Peyer's patch (tissue), 4 donors: ENCODE data around the gene SIPA1L3.

ENCODE experiments used
- CTCF ChIP-seq, 6 experiments: fragments of 450-650 bp in 4 of 6; fragments of 200-600 bp in 2 of 6; sonication (generic) in 1 of 6; IDR thresholded peaks; one replicate each; pipeline ENCODE4 v1.5.1; 2017 to 2019; ENCODE audit warnings: antibody characterized with exemption in 6 of 6, mild to moderate bottlenecking in 3 of 6, moderate library complexity in 1 of 6
- POLR2A ChIP-seq, 2 donors: fragments of 450-650 bp; IDR thresholded peaks; one replicate each; pipeline ENCODE4 v1.5.1; 2017; ENCODE audit warnings: antibody characterized with exemption in 2 of 2, mild to moderate bottlenecking in 2 of 2, moderate library complexity in 2 of 2

GRCh38 chr19:38229585-38230073 lies 322.6 kb downstream of the SIPA1L3 start:
- TF ChIP-seq CTCF (IDR thresholded peaks at IDR 0.05) (no peak), POLR2A (IDR thresholded peaks at IDR 0.05) (no peak)
